PC-9 (cell line): ENCODE data around the gene PTPRT. TPM values are rescaled to one million over a fixed set of nuclear protein-coding genes. Genes with fewer than 3 reads are reported as not detected.
A peak's percentile ranks its signal among the peaks of the same experiment; 100 is the strongest.

Source experiments
- BruUV-seq: library from RNA; stranded (reverse); fragments of 400-500 nt; replicated peaks from 2 replicates; lab custom pipeline; 2021; lab: Mats Ljungman, UMichigan
- CTCF ChIA-PET: fragments of 300-600 bp; sonication (Branson Sonifier 250); formaldehyde crosslinking; loops from one replicate; lab custom pipeline; 2022; ENCODE audit warnings: antibody characterized with exemption; lab: Charles Lee
- POLR2A ChIA-PET: fragments of 300-600 bp; sonication (Branson Sonifier 250); formaldehyde crosslinking; loops from one replicate; lab custom pipeline; 2022; ENCODE audit warnings: antibody characterized with exemption; ENCODE audit not compliant: unreplicated experiment; lab: Charles Lee
- DNase-seq, 2 experiments: peaks; one replicate each; pipeline versions ENCODE4 v3.0.0 to v3.0.0-alpha.2; 2015 to 2022; ENCODE audit warnings: mixed read lengths in 1 of 2
- H2AFZ ChIP-seq: fragments of 200-600 bp; sonication (generic); 2 replicates; pipeline ENCODE4 v1.8.1; 2017; ENCODE audit warnings: antibody characterized with exemption
- H3F3A ChIP-seq: fragments of 200-600 bp; sonication (generic); 2 replicates; pipeline ENCODE4 v1.8.1; 2017; ENCODE audit warnings: antibody characterized with exemption, mild to moderate bottlenecking, low read depth; ENCODE audit not compliant: insufficient read depth
- H3K27ac ChIP-seq: fragments of 200-600 bp; sonication (generic); 2 replicates; pipeline ENCODE4 v1.6.1; 2016; ENCODE audit warnings: mixed run types
- H3K27me3 ChIP-seq: fragments of 200-600 bp; sonication (generic); 2 replicates; pipeline ENCODE4 v1.6.1; 2016; ENCODE audit warnings: low read depth, mixed run types; ENCODE audit not compliant: insufficient read depth
- H3K36me3 ChIP-seq: fragments of 200-600 bp; sonication (generic); 2 replicates; pipeline ENCODE4 v1.6.1; 2016; ENCODE audit warnings: low read depth, mixed run types
- H3K4me1 ChIP-seq: fragments of 200-600 bp; sonication (generic); replicated peaks from 2 replicates; pipeline ENCODE4 v1.6.1; 2016; ENCODE audit warnings: mixed run types; ENCODE audit not compliant: insufficient read depth
- H3K4me2 ChIP-seq: fragments of 200-600 bp; sonication (generic); 2 replicates; pipeline ENCODE4 v1.6.1; 2017; ENCODE audit warnings: mixed run types
- H3K4me3 ChIP-seq: fragments of 200-600 bp; sonication (generic); 2 replicates; pipeline ENCODE4 v1.6.1; 2016; ENCODE audit warnings: mixed run types
- H3K79me2 ChIP-seq: fragments of 200-600 bp; sonication (generic); 2 replicates; pipeline ENCODE4 v1.6.1; 2017; ENCODE audit warnings: low read depth, mixed run types
- H3K9me2 ChIP-seq: fragments of 200-600 bp; sonication (generic); 2 replicates; pipeline ENCODE4 v1.8.1; 2017; ENCODE audit warnings: mild to moderate bottlenecking; ENCODE audit not compliant: insufficient read depth
- H3K9me3 ChIP-seq: fragments of 200-600 bp; sonication (generic); 2 replicates; pipeline ENCODE4 v1.8.1; 2016; ENCODE audit warnings: low read depth; ENCODE audit not compliant: insufficient read depth
- H4K20me1 ChIP-seq: fragments of 200-600 bp; sonication (generic); 2 replicates; pipeline ENCODE4 v1.8.1; 2017; ENCODE audit not compliant: insufficient read depth
- EZH2 ChIP-seq: fragments of 200-600 bp; sonication (generic); IDR thresholded peaks from 2 replicates; pipeline ENCODE4 v1.8.0; 2017; ENCODE audit warnings: antibody characterized with exemption, low read depth
- intact Hi-C: fragments of 100-400 bp; cut with micrococcal nuclease; formaldehyde crosslinking; loops from one replicate; pipeline ENCODE4 v1.10.0; 2022; ENCODE audit not compliant: unreplicated experiment
- total RNA-seq: library from RNA; stranded (reverse); gene quantifications from 2 replicates; pipeline ENCODE4 v1.2.3, GENCODE V29; 2021
- TF ChIP-seq, protein P1 (sequence below): fragments of 200-600 bp; sonication (generic); conservative IDR thresholded peaks from 2 replicates; pipeline ENCODE4 v1.6.1; 2017; ENCODE audit warnings: mixed run types, antibody characterized with exemption, mild to moderate bottlenecking, moderate library complexity

The PTPRT gene
- total RNA-seq, 1 experiment from 2014 or later = not detected

DNA sequence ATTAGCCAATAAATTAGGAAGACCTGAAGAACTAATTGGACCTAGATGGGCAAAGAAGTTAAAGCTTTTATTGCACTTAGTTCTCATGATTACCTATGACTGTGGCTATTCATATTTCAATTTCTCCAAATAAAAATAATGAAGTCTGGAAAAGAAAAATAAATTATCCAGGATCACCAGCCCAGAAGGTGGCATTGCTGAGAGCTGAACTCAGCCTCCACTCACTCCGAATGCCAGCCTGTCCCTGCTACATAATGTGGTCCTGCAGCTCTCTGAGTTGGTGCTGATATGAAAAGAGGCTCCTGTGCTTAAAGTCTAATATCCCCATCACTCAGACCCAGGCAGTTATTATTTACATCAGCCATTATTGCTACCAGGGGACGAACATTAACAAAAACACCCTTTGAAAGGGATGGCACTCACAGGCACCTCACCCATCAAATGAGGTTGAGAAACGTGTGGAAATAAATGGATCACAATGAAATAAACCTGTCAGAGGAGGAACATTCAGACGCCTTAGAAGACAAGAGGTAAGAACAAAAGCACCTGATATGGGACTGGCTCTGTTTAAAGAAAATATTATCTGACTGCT is 921.8 kb downstream of the PTPRT start:
- Histone ChIP-seq H3K79me2 (no peaks in the 10 kb centered on the region), H3K9me2 (no peaks in the 10 kb centered on the region), H3K27ac (no peak overlapping the region), H4K20me1 (no peaks in the 10 kb centered on the region), H3K4me3 (no peak overlapping the region), H3F3A (no peaks in the 10 kb centered on the region), H3K9me3 (no peaks in the 10 kb centered on the region), H2AFZ (no peak overlapping the region), H3K36me3 (no peaks in the 10 kb centered on the region), H3K27me3 (no peaks in the 10 kb centered on the region), H3K4me2 (no peak overlapping the region), H3K4me1 (no peaks in the 10 kb centered on the region)
- peak in 1 of 2 experiments; percentile 15 for DNase-seq
- ChIA-PET CTCF (no interaction called here), POLR2A (no interaction called here)
- intact Hi-C loops = no loop called here
- TF ChIP-seq EZH2 = no peak
- TF ChIP-seq, protein P1, sequence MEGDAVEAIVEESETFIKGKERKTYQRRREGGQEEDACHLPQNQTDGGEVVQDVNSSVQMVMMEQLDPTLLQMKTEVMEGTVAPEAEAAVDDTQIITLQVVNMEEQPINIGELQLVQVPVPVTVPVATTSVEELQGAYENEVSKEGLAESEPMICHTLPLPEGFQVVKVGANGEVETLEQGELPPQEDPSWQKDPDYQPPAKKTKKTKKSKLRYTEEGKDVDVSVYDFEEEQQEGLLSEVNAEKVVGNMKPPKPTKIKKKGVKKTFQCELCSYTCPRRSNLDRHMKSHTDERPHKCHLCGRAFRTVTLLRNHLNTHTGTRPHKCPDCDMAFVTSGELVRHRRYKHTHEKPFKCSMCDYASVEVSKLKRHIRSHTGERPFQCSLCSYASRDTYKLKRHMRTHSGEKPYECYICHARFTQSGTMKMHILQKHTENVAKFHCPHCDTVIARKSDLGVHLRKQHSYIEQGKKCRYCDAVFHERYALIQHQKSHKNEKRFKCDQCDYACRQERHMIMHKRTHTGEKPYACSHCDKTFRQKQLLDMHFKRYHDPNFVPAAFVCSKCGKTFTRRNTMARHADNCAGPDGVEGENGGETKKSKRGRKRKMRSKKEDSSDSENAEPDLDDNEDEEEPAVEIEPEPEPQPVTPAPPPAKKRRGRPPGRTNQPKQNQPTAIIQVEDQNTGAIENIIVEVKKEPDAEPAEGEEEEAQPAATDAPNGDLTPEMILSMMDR = no peak
- no TSS peak for BruUV-seq

DNA sequence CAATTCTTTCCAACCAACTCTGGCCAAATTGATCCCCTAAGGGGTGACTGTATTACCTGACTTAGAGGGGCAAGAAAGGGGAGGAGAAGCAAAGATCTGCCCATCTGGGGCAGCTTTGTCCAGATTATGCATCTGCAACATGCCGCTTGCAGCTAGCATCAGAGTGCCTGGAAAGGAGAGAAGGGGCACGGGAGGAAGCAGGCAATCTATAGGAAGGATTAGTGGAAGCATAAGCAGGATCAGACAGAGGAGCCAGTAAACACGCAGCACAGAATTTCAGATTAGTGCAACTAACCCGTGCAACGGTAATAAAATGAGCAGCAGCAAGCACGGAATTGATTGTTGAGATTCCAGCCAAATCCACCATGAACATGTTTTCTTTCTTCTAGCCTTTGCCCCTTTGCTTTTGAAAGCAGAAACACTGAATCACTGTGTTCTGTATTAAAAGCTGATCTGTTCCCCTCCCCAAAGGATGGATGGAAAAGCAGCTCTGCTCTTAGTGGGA is 927.9 kb downstream of the PTPRT start:
- Histone ChIP-seq H3K9me3 (no peaks in the 10 kb centered on the region), H3K4me1 (no peaks in the 10 kb centered on the region), H3K36me3 (no peaks in the 10 kb centered on the region), H3K9me2 (no peaks in the 10 kb centered on the region), H3K27ac (no peak overlapping the region), H4K20me1 (no peaks in the 10 kb centered on the region), H3F3A (no peaks in the 10 kb centered on the region), H3K27me3 (0 out of 2 replicates have a peak, but pooled peaks cover 12% of the 10 kb centered on the region), H2AFZ (no peak overlapping the region), H3K4me2 (no peak overlapping the region), H3K4me3 (no peak overlapping the region), H3K79me2 (no peaks in the 10 kb centered on the region)
- no peak for DNase-seq
- POLR2A ChIA-PET = no interaction called here
- CTCF ChIA-PET = no interaction called here
- intact Hi-C loops = no loop called here
- TF ChIP-seq, protein P1 = no peak
- TF ChIP-seq EZH2 = no peak
- BruUV-seq = no TSS peak

DNA sequence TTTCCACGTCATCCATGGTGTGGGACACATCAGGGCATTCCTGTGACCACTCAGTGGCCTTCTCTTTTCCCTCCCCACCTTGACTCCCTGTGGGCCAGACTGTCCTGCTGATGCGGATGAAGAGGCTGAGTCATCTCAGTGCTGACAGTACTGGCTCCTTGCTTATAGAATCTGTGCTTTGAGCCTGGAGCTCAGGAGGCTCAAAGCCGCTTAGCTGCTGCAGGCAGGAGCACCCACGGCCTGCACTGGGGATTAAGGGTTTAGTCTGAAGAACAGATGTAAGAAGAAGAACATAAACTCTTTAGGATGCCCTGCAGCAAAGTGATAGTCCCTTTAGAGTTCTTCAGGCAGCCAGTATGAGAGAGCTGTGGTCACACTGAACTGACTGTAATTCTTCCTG is 929.5 kb downstream of the PTPRT start:
- intact Hi-C loops = no loop called here
- CTCF ChIA-PET = no interaction called here
- Histone ChIP-seq H3K27me3 (0 out of 2 replicates have a peak, but pooled peaks cover 12% of the 10 kb centered on the region), H3K9me3 (no peaks in the 10 kb centered on the region), H2AFZ (no peak overlapping the region), H3K79me2 (no peaks in the 10 kb centered on the region), H3F3A (no peaks in the 10 kb centered on the region), H3K4me1 (no peaks in the 10 kb centered on the region), H3K36me3 (no peaks in the 10 kb centered on the region), H3K9me2 (no peaks in the 10 kb centered on the region), H3K4me2 (no peak overlapping the region), H3K27ac (no peak overlapping the region), H4K20me1 (no peaks in the 10 kb centered on the region), H3K4me3 (no peak overlapping the region)
- DNase-seq = no peak
- POLR2A ChIA-PET = interaction anchor here (0.6 kb wide), 1 partner anchor 968 kb away, joined by 3 read pairs; no protein-coding TSS in a partner anchor
- no peak for TF ChIP-seq EZH2
- TF ChIP-seq, protein P1 = no peak
- no TSS peak for BruUV-seq
